Epithelial cell of proximal tubule (primary cell): ENCODE data around the gene RGS9BP. TPM values are rescaled to one million over a fixed set of nuclear protein-coding genes. Genes with fewer than 3 reads are reported as not detected.
A peak's percentile ranks its signal among the peaks of the same experiment; 100 is the strongest.
"Not testable (repeated sequence)": the region's sequence is repeated elsewhere in the genome, so short reads cannot be mapped to it uniquely, and the experiment has no call there.

Experiments
- DNase-seq: peaks from one replicate; pipeline ENCODE4 v3.0.0-alpha.2; 2011; ENCODE audit warnings: low read depth
- H3K4me3 ChIP-seq: 2 replicates; pipeline ENCODE4 v1.5.1; 2011; ENCODE audit warnings: low read depth, mild to moderate bottlenecking, low read length
- CTCF ChIP-seq: conservative IDR thresholded peaks from 2 replicates; pipeline ENCODE4 v1.5.1; 2012; ENCODE audit warnings: low read depth, mild to moderate bottlenecking, low read length
- total RNA-seq: library from RNA; depleted of rRNA; stranded (reverse); fragments of >200 nt; gene quantifications from 2 replicates; pipeline ENCODE4 v1.2.3, GENCODE V29; 2015

RGS9BP gene
- total RNA-seq, 1 donor from 2014 or later = 0.12 TPM

GRCh38 chr19:32686847-32687475 is 11.3 kb downstream of the RGS9BP start:
- H3K4me3 ChIP-seq = no peak overlapping the region
- no peak for TF ChIP-seq CTCF
- no peak for DNase-seq

GRCh38 chr19:32687681-32688080 is 12.0 kb downstream of the RGS9BP start:
- no peak overlapping the region for H3K4me3 ChIP-seq
- no peak for DNase-seq
- TF ChIP-seq CTCF = no peak

- DNase-seq = no peak
- no peak overlapping the region for H3K4me3 ChIP-seq
- no peak for TF ChIP-seq CTCF
Measured at GRCh38 chr19:32688311-32688710, 12.7 kb downstream of the RGS9BP start.

GRCh38 chr19:32691291-32691951 is 15.8 kb downstream of the RGS9BP start, which contains the start of gene NUDT19:
TSS of gene NUDT19 (plus strand) at chr19:32691821. CDS start at chr19:32691961, 140 bp downstream.
- peak within 1 kb of the TSS; percentile 71 for H3K4me3 ChIP-seq
- TF ChIP-seq CTCF = no peak
- no peak for DNase-seq

- H3K4me3 ChIP-seq = peak overlapping the region; percentile 71
- TF ChIP-seq CTCF = no peak
- no peak for DNase-seq
Measured at GRCh38 chr19:32691952-32692726, 16.5 kb downstream of the RGS9BP start.

- H3K4me3 ChIP-seq = peak overlapping the region; percentile 71
- TF ChIP-seq CTCF = no peak
- no peak for DNase-seq
Measured at GRCh38 chr19:32692727-32693061, 17.0 kb downstream of the RGS9BP start.

GRCh38 chr19:32693151-32694108 is 17.8 kb downstream of the RGS9BP start:
- DNase-seq = not testable (repeated sequence)
- H3K4me3 ChIP-seq = peak overlapping the region; percentile 71

- DNase-seq = not testable (repeated sequence)
- H3K4me3 ChIP-seq = peak overlapping the region; percentile 24
Measured at GRCh38 chr19:32694316-32694715, 18.7 kb downstream of the RGS9BP start.

- not testable (repeated sequence) for H3K4me3 ChIP-seq, DNase-seq
Measured at GRCh38 chr19:32694851-32695250, 19.2 kb downstream of the RGS9BP start.

- DNase-seq = not testable (repeated sequence)
Measured at GRCh38 chr19:32695506-32695905, 19.9 kb downstream of the RGS9BP start.

More at GRCh38 chr19:32695506-32695905, 19.9 kb downstream of the RGS9BP start:
- H3K4me3 ChIP-seq = not testable (repeated sequence)
